HG03342 (cell line): ENCODE measurements around the gene TBCK.
"Not testable (repeated sequence)": the region's sequence is repeated elsewhere in the genome, so short reads cannot be mapped to it uniquely, and the experiment has no call there.

ENCODE experiments used
- ATAC-seq: cut with Tn5 transposase; IDR thresholded peaks from one replicate; pipeline ENCODE4 v1.9.1; 2021; ENCODE audit warnings: mild to moderate bottlenecking, moderate library complexity; ENCODE audit not compliant: unreplicated experiment

TBCK gene

DNA sequence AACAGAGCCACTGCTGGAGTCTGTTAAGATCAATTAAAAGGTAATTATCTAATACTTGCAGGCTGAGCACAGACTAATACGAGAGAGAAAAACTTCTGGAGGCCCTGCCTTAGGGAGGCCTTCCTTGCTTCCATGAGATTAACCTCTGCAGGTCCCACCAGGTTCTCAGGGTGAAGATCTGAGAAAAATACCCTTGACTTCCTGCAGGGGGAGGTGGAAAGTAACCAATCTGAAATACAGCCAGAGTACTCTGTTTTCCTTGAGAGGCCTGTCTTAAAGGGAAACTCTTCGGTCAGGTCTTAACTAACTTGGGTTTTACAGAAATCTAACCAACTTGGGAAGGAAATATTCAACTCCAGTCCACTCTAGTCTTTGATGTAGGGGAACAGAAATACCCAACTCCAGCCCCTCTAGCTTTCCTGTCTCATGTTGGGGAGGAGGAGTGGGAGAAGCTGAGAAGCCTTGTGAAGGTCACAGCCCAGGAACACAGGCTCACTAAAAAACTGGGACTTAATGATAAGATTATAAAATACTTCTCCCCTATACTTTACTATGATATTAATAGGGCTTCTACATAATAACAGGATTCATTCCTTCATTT is 77.1 kb downstream of the TBCK start:
- ATAC-seq, result peak; percentile 94

DNA sequence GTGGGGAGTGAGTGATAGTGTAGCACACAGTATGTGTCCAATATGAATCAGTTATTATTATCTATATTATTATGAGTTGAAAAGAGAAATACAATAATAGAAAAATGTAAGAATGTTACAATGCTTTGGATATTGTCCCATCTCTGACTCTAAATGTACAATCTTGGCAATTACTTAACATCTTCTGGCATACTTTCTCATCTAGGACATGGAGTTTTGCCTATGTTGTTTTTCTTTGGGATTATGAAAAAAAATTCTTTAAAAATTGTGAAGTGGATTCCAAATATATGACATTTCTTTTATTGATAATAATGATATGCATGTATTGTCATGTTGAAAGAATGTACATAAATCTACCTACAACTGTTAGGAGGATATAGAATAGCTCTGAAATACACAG is 84.1 kb downstream of the TBCK start:
- ATAC-seq, result no peak

DNA sequence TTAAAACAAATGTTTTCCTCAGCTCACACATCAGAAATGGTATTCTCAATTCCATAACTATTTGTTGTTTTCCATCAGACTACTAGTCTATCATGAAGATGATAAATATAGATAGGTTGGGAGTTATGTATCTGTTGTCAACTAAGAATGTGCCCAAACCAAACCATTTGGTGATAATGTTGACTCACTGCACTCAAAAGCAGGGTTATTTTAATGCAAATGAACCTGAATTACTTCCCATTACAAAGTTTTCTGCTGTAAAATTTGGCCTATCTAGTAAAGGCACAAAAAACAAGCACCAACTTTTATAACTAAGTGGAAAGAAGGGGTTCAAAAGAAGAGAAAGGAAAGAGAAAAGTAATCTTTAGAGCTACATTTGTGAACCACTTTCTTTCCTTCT is 93.5 kb downstream of the TBCK start:
- no peak for ATAC-seq

DNA sequence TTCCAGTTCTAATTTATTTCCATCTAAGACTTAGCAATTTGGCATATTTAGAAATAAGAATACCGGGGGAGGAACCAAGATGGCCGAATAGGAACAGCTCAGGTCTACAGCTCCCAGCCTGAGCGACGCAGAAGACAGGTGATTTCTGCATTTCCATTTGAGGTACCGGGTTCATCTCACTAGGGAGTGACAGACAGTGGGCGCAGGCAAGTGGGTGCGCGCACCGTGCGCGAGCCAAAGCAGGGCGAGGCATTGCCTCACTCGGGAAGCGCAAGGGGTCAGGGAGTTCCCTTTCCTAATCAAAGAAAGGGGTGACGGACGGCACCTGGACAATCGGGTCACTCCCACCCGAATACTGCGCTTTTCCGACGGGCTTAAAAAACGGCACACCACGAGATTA is 102.7 kb downstream of the TBCK start:
- not testable (repeated sequence) for ATAC-seq

DNA sequence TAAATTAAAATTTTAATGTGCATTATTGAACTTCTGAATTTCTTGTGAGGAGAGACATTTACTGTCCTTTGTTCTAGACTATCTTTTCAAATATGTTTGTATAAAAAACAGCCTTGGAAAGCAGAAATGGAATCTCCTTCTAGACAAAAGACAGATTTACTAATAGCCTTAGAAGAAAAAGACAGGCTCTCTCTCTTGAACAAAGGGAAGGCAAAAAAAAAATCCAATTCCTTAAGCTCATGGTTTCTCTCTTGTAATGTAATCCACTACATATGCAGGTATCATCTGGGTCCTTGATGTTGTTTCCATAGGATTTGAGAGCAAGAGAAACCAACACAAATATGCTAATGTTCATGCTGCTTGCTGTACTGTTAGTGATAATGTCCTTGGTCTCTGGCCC is 106.0 kb downstream of the TBCK start:
- no peak for ATAC-seq

DNA sequence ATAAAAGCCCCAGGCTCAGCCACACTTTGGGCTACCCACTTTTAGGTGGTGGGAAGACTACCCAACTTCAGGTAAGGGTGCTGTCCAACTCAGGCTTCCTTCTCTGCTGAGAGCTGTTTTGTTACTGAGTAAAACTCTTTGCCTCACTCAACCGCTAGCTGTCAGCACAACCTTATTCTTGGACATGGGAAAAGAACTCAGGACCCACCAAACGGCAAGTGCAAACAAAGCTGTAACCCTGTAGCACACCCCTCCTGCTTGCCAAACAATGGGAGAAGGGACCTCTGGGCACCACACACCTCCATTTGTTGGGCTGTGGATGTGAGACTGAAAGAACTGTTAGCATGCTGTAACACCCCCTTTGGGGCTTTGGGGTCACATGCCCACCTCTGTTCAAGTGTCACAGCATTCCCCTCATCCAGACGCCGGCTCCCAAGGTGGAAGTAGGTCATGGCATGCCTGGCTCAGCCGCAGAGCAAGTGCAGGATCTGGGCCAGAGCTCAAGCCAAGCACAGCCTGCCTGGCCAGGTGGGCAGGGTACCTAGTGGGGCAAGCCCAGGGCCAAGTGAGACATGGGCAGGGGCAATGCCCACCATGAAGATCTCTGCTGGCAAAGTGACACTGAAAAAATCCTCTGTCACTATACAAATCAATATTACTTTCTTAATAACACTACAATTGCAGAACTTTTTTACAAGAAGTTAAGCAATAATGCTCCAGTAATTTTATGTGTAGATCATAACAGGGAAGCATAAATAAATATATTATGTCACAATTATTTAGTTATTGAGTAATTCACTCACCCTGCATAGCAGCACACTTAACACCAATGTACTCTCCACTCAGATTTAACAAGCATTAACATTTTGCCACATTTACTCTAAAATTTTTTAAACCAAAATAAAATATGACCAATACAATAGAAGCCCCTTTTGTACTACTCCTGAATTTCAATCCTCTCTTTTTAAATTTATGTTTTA is 107.2 kb downstream of the TBCK start:
- ATAC-seq, result no peak

DNA sequence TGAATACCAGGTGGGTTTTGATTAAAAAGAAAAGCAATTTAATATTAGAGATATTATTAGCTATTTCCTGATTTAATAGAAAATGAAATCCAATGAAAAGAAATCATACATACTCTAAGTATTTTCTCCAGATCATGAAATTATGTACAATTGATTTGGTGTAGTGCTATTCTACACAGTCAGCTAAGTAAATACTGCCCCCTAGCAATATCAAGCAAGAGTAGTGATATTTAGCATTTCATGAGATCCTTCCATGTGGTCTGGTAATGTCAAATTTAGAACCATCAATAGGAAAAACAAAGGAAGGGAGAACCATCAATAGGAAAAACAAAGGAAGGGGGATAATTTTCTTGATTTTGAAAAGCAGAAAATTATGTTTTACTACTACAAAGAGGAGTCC is 114.6 kb downstream of the TBCK start:
- ATAC-seq, result no peak

DNA sequence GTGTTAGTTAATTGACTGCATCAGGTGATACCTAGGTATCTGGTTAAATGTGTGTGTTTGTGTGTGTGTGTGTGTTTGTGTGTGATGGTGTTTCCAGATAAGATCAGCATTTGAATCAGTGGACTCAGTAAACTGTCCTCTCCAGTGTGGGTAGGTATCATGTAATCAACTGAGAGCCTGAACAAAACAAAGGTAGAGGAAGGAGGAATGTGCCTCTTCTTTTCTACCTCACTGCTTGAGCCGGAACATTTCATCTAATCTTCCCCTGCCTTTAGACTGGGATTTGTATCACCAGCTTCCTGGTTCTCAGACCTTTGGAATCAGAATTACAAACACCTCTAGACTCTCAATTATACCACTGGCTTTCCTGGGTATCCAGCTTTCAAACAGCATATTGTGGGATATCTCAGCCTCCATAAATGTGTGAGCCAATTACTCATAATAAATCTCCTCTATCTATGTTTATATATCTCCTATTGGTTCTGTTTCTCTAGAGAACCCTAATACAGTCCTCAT is 120.5 kb downstream of the TBCK start:
- no peak for ATAC-seq

DNA sequence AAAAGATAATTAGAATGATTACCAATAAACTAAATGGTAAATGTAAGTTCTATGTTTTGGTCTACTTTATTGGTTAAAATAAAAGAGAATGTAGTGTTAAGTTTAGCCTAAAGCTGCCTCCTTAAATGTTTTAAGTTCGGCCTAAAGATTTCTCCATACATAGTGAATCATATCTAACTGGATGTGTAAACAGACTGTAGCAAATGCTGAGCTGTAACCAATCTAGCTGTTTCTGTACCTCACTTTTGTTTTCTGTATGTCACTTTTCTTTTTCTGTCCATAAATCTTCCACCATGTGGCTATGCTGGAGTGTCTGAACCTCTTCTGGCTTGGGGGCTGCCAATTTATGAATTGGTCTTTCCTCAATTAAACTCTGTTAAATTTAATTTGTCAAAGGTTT is 121.2 kb downstream of the TBCK start:
- ATAC-seq, result no peak

DNA sequence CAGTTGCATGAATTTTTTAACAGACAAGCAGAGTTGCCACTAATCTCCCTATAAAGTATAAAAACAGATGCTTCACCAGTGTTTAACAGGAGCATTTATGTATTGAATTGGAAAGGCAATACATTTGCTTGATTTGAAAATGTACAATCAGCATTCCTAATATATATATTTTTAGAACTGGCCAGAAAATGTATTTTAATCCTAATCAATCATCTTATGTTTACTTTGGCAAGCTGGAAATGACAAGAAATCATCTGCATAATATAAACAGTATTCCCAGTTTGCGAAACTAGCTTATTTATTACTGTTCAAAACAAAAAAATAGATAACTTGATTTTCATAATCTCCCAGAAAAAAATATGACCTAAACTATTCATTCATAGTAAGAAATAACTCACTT is 123.9 kb downstream of the TBCK start:
- ATAC-seq, result no peak

DNA sequence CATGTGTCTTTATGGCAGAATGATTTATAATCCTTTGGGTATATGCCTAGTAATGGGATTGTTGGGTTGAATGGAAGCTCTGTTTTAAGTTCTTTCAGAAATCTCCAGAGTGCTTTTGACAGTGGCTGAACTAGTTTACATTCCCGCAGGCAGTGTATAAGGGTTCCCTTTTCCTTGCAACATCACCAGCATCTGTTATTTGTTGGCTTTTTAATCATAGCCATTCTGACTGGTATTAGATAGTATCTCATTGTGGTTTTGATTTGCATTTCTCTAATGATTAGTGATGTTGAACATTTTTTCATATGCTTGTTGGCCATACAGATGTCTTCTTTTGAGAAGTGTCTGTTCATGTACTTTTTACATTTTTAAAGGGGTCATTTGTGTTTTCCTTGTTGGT is 129.8 kb downstream of the TBCK start:
- no peak for ATAC-seq

DNA sequence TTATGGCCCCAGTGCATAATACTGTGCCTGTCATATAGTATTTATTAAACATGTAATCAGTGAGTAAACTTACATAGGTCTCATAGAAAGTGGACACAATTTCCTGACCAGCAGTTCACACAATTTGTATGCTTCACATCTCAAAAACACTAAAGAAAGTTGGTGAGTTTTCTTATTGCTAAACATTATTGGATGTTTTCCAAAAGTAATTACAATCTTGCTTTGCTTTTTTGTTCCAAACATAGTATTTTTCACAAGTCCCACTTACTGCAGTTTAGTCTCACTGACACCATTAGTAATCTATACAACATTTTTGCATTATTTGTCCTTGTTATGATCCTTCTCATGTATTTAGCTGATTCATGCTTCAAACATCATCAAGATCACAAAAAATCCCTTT is 132.5 kb downstream of the TBCK start:
- no peak for ATAC-seq

DNA sequence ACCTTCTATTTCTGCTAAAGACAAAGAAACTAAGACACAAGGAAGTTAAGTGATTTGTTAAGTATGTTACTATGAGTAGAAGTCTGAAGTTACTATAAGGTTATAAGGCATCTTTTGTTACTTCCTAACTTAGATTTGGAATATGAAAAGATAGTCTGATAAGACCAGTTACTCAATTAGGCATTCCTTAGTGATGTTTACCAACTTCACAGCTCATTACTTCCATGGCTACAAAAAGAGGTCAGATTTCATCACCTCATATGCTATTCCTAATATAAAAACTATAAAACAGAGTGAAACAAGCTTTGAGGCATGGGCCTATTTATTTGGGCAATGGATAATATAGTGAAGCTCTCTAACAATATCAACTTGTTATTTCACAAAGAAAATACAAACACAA is 143.1 kb downstream of the TBCK start:
- ATAC-seq, result no peak

DNA sequence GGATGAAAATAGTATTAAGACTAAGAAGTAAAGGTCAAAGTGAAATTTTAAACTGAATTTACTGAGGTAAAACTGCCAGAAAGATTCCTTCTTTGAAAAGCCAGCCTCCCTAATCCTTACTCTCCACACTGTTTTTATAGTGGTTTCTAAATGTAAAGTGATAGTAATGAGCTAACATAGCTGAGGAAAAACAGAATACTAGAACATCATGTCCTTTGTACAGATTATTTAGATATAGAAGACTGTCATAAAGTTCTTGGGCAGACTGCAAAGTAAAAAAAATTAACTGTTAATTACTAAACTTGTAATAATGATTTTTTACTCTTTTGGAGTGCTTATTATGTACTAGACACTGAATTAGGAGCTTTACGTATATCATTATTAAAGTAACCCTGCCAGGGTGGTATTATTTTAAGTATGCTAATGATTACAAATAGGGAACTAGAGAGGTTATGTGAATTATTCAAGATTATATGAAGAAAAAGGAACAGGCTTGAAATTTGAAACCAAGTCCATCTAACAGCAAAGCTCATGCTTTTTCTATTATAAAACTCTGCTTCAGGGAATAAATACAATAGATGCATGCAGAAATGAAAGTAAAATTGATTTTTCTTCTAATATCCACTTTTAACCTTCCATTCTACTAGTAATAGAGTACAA is 150.5 kb downstream of the TBCK start:
- ATAC-seq, result no peak

DNA sequence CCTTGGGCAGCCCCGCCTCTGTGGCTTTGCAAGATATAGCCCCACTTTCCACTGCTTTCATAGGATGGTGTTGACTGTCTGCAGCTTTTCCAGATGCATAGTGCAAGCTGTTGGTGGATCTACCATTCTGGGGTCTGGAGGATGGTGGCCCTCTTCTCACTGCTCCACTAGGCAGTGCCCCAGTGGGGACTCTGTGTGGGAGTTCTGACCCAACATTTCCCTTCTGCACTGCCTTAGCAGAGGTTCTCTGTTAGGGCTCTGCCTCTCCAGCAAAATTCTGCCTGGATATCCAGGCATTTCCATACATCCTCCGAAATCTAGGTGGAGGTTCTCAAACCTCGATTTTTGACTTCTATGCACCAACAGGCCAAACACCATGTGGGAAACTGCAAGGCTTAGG is 153.7 kb downstream of the TBCK start:
- ATAC-seq, result no peak

DNA sequence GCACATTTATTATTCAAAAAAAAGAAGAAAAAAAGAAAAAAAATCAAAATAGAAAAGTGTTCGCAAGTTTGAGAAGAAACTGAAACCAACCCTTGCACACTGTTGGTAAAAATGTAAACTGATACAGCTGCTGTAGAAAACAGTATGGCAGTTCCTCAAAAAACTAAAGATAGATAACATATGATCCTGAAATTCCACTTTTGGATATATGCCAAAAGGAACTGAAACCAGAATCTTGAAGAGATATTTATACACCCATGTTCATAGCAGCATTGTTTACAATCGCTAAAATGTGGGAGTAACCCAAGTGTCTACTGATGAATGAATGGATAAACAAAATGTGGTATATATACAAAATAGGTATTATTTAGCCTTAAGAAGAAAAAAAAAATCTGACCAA is 155.4 kb downstream of the TBCK start:
- ATAC-seq, result no peak

DNA sequence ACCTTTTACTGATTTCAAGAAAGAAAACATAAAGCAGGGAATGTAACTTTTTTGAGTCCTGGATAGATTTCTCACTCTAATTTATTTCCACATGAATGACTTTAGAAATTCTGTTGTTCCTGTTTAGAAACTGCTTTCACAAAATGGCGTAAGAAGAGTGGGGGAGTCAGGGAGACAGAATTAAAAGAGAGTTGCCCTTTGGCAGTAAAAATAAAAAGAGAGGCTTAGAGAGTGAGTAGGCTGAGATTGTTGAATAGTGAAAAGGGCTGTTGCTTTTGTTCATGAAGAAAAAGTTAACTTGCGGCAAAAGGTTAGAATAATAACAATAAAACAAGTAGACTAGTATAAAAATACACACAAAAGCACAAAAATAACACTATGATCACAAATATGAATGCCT is 166.1 kb downstream of the TBCK start:
- ATAC-seq, result no peak

DNA sequence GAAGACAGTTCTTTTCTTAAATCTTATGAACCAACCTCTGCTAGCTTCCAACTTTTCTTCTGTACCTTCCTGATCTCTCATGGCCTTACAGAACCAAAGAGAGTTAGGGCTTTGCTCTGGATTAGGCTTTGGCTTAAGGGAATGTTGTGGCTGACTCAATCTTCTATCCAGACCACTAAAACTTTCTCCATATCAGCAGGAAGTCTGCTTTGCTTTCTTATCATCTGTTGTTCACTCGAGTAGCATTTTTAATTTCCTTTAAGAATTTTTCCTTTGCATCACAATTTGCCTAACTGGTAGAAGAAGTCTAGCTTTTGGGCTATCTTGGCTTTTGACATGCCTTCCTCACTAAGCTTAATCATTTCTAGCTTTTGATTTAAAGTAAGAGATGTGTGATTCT is 167.0 kb downstream of the TBCK start:
- ATAC-seq, result no peak

DNA sequence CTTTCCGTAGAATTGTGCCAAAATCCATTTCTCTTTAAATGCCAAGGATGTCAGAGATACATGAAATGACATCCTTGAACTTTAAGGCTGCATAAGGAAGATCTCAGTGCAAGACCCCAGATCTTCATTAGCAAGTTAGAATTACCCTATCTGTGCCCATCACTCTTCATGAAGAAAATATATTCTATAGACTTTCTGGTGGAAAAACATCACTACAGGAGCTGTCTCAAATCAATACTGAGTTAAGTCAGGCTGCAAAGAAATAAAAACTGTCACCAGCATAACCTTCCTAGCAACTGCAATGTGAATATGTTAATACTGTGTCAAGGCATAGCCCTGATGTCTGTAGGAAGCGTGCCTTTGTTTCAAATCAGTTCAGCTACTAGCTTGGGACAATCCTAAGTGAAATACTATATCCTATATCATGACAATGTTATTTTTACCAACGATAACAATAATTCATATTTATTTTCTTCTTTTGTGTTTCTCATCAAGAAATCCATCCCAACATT is 173.3 kb downstream of the TBCK start:
- ATAC-seq, result no peak

DNA sequence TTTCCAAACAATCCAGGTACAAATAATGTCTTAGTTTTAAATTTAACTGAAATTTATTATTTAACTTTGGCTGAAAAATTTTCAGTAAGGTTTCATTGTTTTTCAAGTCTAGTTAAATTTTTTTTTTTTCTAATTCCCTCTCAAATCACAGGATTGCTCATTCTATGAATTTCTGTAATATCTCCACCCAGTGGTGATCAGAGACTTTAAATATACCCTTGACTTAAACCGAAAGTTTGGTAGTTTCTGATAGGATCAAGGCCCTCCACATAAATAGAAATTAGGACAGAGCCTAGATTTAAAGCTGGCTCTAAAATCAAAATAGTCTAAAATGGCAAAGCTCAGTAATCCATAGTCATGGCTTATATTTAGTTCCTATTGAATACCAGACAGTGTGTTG is 175.4 kb downstream of the TBCK start:
- ATAC-seq, result no peak

DNA sequence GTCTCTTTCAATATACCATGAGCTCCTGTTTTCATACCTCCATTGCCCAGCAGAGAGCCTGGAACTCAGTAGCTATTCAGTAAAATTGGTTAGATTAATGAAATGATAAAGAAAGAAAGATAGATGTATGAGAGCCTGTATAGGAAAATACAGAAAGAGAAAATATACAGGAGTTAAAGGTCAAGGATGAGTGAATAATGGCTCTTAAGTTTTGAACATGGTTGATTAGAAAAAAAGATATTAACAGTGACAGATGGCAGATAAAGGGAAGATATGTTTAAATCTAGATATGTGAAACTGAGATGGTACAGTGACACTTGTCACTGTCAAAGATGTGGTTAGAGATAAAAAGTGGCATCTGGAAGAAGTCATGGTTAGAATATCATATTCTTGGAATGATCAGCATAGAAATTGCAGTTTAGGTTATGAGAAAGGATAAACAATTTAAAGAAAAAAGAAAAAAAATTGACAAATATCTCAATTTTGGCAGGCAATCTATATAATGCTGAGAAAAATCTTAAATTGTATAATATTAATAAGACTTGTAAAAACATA is 179.2 kb downstream of the TBCK start:
- no peak for ATAC-seq
